ENCODE results near the gene IL21R.

IL21R gene

GRCh38 chr16:27476240-27476639, 74.3 kb downstream of the IL21R start:
- peaks cover 77% of the 10 kb centered on the region for H3K36me3 Mint-ChIP-seq (ENCODE audit: low read depth)
- H3K27me3 Mint-ChIP-seq, result no peaks in the 10 kb centered on the region
- no peak overlapping the region for H3K27ac Mint-ChIP-seq
- H3K4me1 Mint-ChIP-seq (ENCODE audit: low read depth), result no peaks in the 10 kb centered on the region
- H3K9me3 Mint-ChIP-seq, result no peaks in the 10 kb centered on the region
- H3K4me3 Mint-ChIP-seq, result no peak overlapping the region

- Mint-ChIP-seq H3K27me3 (no peaks in the 10 kb centered on the region), H3K4me3 (no peak overlapping the region), H3K4me1 (ENCODE audit: low read depth) (no peaks in the 10 kb centered on the region), H3K9me3 (no peaks in the 10 kb centered on the region), H3K27ac (no peak overlapping the region), H3K36me3 (ENCODE audit: low read depth) (peaks cover 78% of the 10 kb centered on the region)
These were observed 78.8 kb downstream of the IL21R start for GRCh38 chr16:27480761-27481160.

- Mint-ChIP-seq H3K27me3 (no peaks in the 10 kb centered on the region), H3K27ac (no peak overlapping the region), H3K36me3 (ENCODE audit: low read depth) (peaks cover 76% of the 10 kb centered on the region), H3K9me3 (no peaks in the 10 kb centered on the region), H3K4me1 (ENCODE audit: low read depth) (no peaks in the 10 kb centered on the region), H3K4me3 (no peak overlapping the region)
These were observed 79.4 kb downstream of the IL21R start for GRCh38 chr16:27481282-27481934.

GRCh38 chr16:27482397-27483087, 80.6 kb downstream of the IL21R start:
- Mint-ChIP-seq H3K9me3 (no peaks in the 10 kb centered on the region), H3K27me3 (no peaks in the 10 kb centered on the region), H3K4me1 (ENCODE audit: low read depth) (no peaks in the 10 kb centered on the region), H3K36me3 (ENCODE audit: low read depth) (peaks cover 74% of the 10 kb centered on the region), H3K4me3 (no peak overlapping the region), H3K27ac (no peak overlapping the region)

- H3K27me3 Mint-ChIP-seq, result no peaks in the 10 kb centered on the region
- H3K9me3 Mint-ChIP-seq, result no peaks in the 10 kb centered on the region
- H3K27ac Mint-ChIP-seq, result no peak overlapping the region
- peaks cover 74% of the 10 kb centered on the region for H3K36me3 Mint-ChIP-seq (ENCODE audit: low read depth)
- no peak overlapping the region for H3K4me3 Mint-ChIP-seq
- no peaks in the 10 kb centered on the region for H3K4me1 Mint-ChIP-seq (ENCODE audit: low read depth)
These were observed 81.1 kb downstream of the IL21R start for GRCh38 chr16:27483088-27483437.

GRCh38 chr16:27483624-27484023, 81.7 kb downstream of the IL21R start:
- Mint-ChIP-seq H3K9me3 (no peaks in the 10 kb centered on the region), H3K27me3 (no peaks in the 10 kb centered on the region), H3K4me3 (no peak overlapping the region), H3K4me1 (ENCODE audit: low read depth) (no peaks in the 10 kb centered on the region), H3K36me3 (ENCODE audit: low read depth) (peaks cover 71% of the 10 kb centered on the region), H3K27ac (no peak overlapping the region)

- Mint-ChIP-seq H3K27me3 (no peaks in the 10 kb centered on the region), H3K4me1 (ENCODE audit: low read depth) (no peaks in the 10 kb centered on the region), H3K27ac (no peak overlapping the region), H3K36me3 (ENCODE audit: low read depth) (peaks cover 68% of the 10 kb centered on the region), H3K9me3 (no peaks in the 10 kb centered on the region), H3K4me3 (no peak overlapping the region)
These were observed 83.2 kb downstream of the IL21R start for GRCh38 chr16:27485126-27485525.

- Mint-ChIP-seq H3K27me3 (no peaks in the 10 kb centered on the region), H3K4me1 (ENCODE audit: low read depth) (no peaks in the 10 kb centered on the region), H3K9me3 (no peaks in the 10 kb centered on the region), H3K27ac (no peak overlapping the region), H3K36me3 (ENCODE audit: low read depth) (peaks cover 61% of the 10 kb centered on the region), H3K4me3 (no peak overlapping the region)
These were observed 83.8 kb downstream of the IL21R start for GRCh38 chr16:27485811-27486210.

GRCh38 chr16:27486344-27486743, 84.4 kb downstream of the IL21R start:
- Mint-ChIP-seq H3K27ac (no peak overlapping the region), H3K4me1 (ENCODE audit: low read depth) (no peaks in the 10 kb centered on the region)

GRCh38 chr16:27486760-27487159, 84.8 kb downstream of the IL21R start:
- no peak overlapping the region for H3K4me3 Mint-ChIP-seq
- H3K27me3 Mint-ChIP-seq, result no peaks in the 10 kb centered on the region
- H3K4me1 Mint-ChIP-seq (ENCODE audit: low read depth), result no peaks in the 10 kb centered on the region
- no peaks in the 10 kb centered on the region for H3K9me3 Mint-ChIP-seq
- no peak overlapping the region for H3K27ac Mint-ChIP-seq
- peaks cover 56% of the 10 kb centered on the region for H3K36me3 Mint-ChIP-seq (ENCODE audit: low read depth)

More at GRCh38 chr16:27486344-27486743, 84.4 kb downstream of the IL21R start:
- H3K36me3 Mint-ChIP-seq (ENCODE audit: low read depth), result peaks cover 57% of the 10 kb centered on the region
- H3K27me3 Mint-ChIP-seq, result no peaks in the 10 kb centered on the region
- no peaks in the 10 kb centered on the region for H3K9me3 Mint-ChIP-seq
- no peak overlapping the region for H3K4me3 Mint-ChIP-seq

- H3K36me3 Mint-ChIP-seq (ENCODE audit: low read depth), result peaks cover 57% of the 10 kb centered on the region
- H3K27me3 Mint-ChIP-seq, result no peaks in the 10 kb centered on the region
- no peaks in the 10 kb centered on the region for H3K4me1 Mint-ChIP-seq (ENCODE audit: low read depth)
- H3K9me3 Mint-ChIP-seq, result no peaks in the 10 kb centered on the region
- no peak overlapping the region for H3K4me3 Mint-ChIP-seq
- H3K27ac Mint-ChIP-seq, result no peak overlapping the region
These were observed 87.4 kb downstream of the IL21R start for GRCh38 chr16:27489421-27489820.

GRCh38 chr16:27489906-27490305, 87.9 kb downstream of the IL21R start:
- peaks cover 57% of the 10 kb centered on the region for H3K36me3 Mint-ChIP-seq (ENCODE audit: low read depth)
- H3K4me1 Mint-ChIP-seq (ENCODE audit: low read depth), result no peaks in the 10 kb centered on the region
- H3K27me3 Mint-ChIP-seq, result no peaks in the 10 kb centered on the region
- H3K9me3 Mint-ChIP-seq, result no peaks in the 10 kb centered on the region
- H3K27ac Mint-ChIP-seq, result no peak overlapping the region
- no peak overlapping the region for H3K4me3 Mint-ChIP-seq

GRCh38 chr16:27491894-27492587, 90.1 kb downstream of the IL21R start:
- Mint-ChIP-seq H3K36me3 (ENCODE audit: low read depth) (peaks cover 60% of the 10 kb centered on the region), H3K4me1 (ENCODE audit: low read depth) (no peaks in the 10 kb centered on the region), H3K27me3 (no peaks in the 10 kb centered on the region), H3K9me3 (no peaks in the 10 kb centered on the region), H3K27ac (no peak overlapping the region), H3K4me3 (no peak overlapping the region)

- Mint-ChIP-seq H3K36me3 (ENCODE audit: low read depth) (peaks cover 61% of the 10 kb centered on the region), H3K4me3 (no peak overlapping the region), H3K9me3 (no peaks in the 10 kb centered on the region), H3K4me1 (ENCODE audit: low read depth) (no peaks in the 10 kb centered on the region), H3K27ac (no peak overlapping the region), H3K27me3 (no peaks in the 10 kb centered on the region)
These were observed 90.6 kb downstream of the IL21R start for GRCh38 chr16:27492588-27492979.

GRCh38 chr16:27495191-27495590, 93.2 kb downstream of the IL21R start:
- Mint-ChIP-seq H3K9me3 (no peaks in the 10 kb centered on the region), H3K36me3 (ENCODE audit: low read depth) (peaks cover 63% of the 10 kb centered on the region), H3K27ac (no peak overlapping the region), H3K4me1 (ENCODE audit: low read depth) (no peaks in the 10 kb centered on the region), H3K4me3 (no peak overlapping the region), H3K27me3 (no peaks in the 10 kb centered on the region)
